D341Med (cell line): ENCODE data around the gene KPNA5.
"Not testable (repeated sequence)": the region's sequence is repeated elsewhere in the genome, so short reads cannot be mapped to it uniquely, and the experiment has no call there.

Source experiments
- DNase-seq: peaks from one replicate; pipeline ENCODE4 v3.0.0; 2012; ENCODE audit warnings: low spot score

The KPNA5 gene

DNA sequence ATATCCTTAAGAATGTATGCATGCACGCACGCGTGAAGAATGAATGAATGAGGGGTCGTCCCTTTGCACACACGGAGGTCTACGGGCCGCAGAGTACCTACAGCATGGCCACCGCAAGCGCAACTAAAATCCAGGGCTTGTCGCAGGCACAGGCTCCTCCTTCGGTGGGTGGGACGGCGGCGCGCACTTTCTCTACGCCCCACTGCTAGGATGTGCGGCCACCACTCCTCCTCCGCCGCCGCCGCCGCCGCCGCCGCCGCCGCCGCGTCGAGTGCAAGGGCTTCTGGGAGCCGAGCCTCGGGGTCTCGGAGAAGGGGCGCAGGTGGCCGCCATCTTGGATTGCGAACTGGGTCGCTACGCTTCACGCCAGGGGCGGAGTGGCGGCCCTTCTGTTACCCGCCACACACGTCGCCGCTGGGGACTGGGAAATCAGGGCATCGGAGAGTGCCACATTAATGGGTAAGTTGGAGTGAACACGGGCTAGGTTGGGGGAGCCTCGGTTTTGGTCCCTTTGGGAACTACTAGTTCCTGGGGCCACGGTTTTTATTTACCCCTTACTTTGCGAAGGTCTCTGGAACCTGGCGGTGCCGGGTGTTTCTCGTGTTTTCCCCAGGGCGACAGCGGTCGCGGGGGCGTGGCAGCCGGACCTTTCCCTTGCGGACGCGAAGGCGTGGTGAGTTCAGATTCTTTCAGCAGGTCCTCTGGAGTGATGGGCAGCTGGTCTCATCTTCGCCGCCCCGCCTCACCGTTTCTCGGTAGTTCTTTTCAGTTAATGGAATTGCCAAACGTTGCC lies at the start of gene KPNA5:
TSS of gene KPNA5 (plus strand) at position 332 of the 793 bp plus-strand sequence. CDS start at position 456, 124 bp downstream.
- peak; percentile 92 for DNase-seq

DNA sequence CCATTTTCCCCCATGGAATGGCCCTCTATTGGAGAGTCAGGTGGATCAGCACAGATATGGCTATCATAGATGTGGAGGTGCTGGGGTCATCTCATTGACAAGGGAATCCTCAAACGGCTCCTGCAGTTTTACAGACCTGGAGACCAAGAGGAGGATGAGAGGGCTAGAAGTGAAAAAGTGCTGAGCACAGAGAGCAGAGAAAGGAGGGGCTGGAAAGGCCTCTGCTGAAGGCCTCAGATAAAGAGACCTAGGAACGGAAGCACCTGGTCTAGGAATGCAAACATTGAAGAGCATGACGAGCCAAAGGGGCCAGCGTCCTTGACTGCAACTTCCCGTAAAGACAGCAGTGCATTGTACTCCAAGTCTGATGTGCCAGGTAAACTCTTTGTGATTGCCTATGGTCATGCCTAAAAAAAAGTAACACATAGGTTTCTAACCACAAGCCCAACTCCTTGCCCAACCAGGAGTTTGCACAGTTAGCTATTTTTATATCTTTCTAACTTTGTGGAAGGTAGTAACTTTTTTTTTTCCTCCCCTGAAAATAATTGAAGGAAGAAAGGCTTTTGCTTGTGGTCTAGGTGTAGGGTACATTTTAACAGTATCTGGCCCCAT lies 49.5 kb upstream of the KPNA5 start:
- no peak for DNase-seq

DNA sequence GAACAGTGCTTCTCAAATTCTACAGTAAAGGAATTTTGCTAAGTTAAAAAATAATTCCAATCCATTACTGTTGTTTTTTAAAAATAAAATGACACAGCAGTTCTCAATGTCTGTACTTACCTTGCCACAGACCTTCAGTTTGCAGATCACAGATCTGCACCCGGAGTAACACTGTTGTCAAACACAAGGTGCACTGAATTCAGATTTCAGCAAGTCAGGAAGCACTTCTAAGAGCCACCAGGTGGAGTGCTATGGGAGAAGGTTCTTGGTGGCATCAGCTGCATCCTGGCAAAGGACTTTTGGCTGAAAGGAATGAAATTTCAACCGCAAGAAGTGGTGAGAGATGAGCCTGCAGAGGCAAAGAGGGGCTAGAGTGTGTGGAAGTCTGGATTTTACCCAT lies 47.3 kb upstream of the KPNA5 start:
- peak; percentile 35 for DNase-seq

DNA sequence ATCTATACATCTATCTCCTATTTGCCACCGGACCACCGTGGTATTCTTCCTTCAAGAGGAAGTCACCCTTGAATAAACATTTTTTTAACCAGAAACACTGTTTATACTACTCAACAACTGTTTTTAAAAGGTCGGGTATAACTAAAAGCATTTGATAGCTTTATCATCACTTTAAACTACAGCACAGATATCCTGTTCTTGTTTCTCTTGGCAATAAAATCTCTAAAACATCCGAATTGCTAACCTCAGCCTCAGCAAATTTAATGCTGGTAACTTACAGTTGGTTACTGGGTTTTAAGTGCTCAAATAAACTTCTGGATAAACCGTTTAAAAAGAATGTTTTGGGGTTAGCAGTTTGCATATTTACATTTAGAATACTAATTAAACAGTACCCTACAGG lies 32.9 kb upstream of the KPNA5 start:
- DNase-seq, result no peak

DNA sequence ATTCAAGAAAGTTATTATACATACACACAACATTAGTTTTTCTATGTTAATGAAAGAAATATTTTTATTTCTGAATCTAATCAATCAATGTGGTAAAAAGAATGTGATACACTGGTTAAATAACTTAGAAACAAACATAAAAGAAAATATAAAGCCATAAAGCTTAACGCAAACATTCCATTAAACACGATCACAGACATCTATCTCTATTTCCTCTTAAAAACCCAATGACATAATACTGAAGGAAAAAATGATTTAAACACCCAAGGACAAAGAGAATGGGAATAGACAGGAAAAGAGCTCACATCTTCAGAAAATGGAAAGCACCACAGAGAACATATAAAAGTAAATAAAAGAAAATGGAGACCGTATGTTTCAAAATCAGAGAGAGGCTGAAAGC lies 31.9 kb upstream of the KPNA5 start:
- no peak for DNase-seq

DNA sequence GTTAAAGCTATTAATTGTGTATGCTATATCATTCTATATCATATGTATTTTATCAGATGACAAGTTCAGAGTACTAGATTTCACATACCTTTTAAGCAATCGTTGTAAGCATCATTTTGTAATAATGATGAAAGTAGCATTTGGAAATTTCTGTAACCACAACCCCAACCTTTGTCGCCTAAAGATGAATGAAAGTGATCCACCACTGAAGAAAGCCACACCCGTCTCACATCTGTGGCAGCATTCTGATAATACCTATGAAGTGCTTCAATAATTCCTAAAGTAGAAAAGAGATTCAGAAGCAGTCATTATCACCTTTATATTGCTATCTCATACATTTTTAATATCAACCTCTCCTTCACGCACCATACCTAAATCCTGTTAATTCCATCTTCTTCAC lies 29.1 kb upstream of the KPNA5 start:
- DNase-seq, result no peak

DNA sequence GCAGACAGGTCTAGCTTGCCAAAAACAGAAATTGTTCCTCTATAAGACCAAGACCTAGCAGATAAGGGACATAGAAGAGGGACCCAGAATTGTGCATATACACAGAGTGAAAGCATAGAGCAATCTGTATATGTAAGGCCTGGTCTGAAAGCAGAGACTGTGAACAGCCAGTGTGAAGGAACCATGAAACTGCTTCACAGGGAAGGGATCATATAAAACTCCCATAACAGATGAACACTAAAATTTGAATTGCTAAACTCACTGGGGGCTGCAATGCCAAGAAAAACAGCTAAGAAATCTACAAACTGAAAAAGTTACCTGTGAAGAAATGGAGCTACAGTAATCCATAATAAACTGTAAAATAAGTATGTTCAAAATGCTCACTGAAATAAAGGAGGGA lies 19.4 kb upstream of the KPNA5 start:
- no peak for DNase-seq

DNA sequence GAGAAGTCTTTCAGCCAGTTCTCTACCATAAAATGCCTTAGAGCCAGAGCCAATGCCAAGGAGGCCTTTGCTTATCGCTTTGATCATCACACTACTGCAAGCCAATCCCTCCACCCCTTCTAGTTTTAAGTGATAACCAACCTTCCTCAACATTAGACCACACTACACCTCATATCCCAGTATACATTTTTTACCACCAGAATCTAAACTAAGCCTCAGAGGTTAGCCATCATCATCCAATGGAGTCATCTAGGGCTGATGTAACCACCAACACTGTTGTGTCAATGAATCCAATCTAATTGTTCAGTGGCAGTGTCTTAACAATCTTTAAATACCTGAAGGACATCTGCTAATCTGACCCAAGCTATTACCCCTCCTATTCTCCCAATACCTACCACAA lies 18.8 kb upstream of the KPNA5 start:
- DNase-seq, result no peak

DNA sequence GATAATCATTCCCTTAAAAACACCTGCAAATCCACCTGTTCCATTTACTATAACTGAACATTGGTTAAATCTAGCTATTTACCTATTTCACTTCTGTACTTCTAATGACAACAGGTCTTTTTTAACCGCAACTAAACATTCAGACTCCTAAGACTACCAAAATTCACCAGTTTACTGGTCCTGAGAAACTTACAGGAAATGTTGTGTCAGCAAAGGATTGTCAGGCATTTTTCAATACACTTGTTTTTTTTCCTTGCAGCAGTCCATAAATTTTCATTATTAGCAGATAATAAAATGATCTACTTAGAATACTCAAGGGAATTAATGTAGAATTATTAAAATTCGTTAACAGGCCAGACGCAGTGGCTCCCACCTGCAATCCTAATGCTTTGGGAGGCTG lies 17.7 kb upstream of the KPNA5 start:
- no peak for DNase-seq

DNA sequence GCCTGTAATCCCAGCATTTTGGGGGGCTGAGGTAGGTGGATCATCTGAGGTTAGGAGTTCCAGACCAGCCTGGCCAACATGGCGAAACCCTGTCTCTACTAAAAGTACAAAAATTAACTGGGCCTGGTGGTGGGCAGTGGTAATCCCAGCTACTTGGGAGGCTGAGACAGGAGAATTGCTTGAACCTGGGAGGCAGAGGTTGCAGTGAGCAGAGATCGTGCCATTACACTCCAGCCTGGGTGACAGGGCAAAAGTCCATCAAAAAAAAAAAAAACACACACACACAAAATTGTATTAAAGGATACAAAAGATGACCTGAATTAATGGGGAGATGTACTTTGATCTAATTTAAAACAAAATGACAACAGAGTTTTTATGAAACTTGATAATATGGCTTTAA lies 16.8 kb upstream of the KPNA5 start:
- not testable (repeated sequence) for DNase-seq

DNA sequence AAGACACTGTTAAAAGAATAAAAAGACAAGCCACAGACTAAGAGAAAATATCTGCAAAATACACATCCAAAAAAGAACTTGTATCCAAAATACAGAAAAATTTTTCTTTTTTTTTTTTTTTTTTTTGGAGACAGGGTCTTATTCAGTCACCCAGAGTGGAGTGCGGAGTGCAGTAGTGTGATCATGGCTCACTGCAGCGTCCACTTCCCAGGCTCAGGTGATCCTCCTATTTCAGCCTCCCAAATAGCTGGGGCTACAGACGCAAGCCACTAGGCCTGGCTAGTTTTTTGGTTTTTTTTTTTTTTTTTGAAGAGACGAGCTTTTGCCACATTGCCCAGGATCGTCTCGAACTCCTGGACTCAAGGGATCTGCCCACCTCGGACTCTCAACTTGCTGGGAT lies 15.5 kb upstream of the KPNA5 start:
- DNase-seq, result no peak

DNA sequence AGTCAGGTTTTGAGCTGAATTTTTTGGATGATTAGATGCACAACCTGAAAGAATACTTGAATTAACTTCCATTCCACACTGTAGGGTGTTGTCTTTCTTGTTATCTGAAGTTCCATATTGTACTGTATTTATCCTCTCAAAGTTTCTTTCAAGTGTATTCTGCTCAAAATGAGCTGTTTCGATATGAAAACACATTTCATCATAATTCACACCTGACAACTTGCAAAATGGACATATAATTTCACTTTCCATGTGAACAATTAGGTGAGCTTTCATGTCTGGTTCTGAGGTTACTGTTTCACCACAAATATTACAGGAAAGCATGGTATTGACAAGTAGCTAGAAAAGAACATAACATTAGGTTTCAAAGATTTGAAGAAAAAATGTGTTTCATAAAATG lies 14.1 kb upstream of the KPNA5 start:
- DNase-seq, result no peak

DNA sequence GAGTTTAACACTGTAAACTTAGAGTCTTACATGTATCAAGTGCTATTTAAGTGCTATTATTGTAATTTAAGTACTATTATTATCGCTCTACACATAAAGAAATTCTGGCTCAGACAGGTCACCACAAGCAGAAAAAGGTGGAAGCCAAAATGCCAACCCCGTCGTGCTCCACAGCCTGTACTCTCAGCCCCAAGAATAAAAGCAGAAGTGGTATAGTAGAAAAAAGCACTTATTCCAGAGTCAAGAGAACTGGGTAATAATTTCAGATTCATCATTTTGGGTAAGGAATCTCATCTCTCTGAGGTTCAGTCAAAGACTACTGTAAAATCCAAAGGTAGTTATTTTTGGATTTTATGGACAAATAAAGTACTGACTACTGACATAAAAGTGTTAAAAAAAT lies 13.4 kb upstream of the KPNA5 start:
- no peak for DNase-seq

DNA sequence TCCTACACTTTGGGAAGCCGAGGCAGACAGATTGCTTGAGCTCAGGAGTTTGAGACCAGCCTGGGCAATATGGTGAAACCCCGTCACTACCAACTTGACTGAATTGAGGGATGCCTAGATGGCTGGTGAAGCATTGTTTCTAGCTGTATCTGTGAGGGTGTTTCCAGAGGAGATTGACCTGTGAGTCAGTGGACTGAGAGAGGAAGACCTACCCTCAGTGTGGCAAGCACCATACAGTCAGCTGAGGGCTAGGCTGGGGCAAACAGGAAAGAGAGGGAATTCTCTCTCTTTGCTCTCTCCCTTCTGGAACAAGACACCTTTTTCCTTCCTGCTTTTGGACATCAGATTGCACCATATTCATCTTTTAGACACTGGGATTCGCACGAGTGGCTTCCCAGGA lies 8.7 kb upstream of the KPNA5 start:
- no peak for DNase-seq

DNA sequence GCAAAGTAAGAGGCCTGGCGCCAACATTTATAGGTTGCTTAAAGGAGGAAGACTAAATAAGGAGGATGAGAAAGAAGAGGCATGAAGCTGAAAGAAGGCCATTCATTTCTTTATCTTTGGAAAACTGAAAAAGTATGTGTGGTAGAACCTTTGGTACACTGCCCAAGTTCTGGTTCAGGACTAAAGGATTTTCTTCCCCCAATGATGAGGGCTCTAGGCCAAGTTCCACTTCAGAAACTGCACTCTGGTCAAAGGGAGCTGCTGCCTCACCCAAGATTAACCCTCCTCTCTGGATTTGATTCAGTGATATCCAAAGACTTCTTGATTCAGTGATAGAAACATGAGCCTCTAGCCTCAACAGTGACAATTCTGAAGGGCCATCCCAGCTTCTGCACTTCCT lies 5.0 kb upstream of the KPNA5 start:
- DNase-seq, result no peak

DNA sequence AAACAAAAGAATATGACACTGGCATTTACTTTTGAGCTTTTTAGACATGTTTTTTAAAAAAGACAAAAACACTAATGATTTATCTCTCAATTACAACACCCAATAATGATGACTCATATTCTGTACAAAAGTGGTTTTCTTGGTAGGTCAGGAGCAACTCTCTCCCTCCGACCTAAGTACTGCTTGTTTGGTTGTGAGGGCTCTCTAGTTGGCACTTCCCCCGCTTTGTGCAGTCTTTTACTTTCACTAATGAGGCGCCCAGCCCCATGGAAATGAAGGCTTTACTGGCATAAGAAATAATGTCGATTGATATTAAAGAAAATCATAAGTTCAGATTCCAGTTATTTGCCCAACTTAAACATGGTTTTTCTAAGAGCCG lies 1.3 kb downstream of the KPNA5 start:
- DNase-seq, result peak; percentile 33

DNA sequence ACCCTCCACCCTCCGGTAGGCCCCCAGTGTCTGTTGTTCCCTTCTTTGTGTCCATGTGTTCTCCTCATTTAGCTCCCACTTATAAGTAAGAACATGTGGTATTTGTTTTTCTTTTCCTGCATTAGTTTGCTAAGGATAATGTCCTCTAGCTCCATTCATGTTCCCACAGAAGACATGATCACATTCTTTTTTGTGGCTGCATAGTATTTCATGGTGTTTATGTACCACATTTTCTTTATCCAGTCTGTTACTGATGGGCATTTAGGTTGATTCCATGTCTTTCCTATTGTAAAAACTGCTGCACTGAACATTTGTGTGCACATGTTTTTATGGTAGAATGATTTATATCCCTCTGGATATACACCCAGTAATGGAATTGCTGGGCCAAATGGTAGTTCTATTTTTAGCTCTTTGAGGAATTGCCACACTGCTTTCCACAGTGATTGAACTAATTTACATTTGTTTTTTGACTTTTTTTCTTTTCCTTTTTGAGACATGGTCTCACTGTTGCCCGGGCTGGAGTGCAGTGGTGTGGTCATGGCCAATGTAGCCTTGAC lies 4.5 kb downstream of the KPNA5 start:
- no peak for DNase-seq

DNA sequence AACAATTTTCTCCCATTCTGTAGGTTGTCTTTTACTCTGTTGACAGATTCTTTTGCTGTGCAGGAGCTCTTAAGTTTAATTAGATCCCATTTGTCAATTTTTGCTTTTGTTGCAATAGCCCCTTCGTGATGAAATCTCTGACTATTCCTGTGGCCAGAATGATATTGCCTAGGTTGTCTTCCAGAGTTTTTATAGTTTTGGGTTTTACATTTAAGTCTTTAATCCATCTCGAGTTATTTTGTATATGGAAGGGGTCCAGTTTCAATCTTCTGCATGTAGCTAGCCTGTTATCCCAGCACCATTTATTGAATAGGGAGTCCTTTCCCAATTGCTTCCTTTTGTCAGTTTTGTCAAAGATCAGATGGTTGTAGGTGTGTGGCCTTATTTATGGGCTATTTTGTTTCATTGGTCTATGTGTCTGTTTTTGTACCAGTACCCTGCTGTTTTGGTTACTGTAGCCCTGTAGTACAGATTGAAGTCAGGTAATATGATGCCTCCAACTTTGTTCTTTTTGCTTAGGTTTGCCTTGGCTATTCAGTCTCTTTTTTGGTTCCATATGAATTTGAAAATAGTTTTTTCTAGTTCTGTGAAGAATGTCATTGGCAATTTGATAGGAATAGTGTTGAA lies 5.6 kb downstream of the KPNA5 start:
- not testable (repeated sequence) for DNase-seq

DNA sequence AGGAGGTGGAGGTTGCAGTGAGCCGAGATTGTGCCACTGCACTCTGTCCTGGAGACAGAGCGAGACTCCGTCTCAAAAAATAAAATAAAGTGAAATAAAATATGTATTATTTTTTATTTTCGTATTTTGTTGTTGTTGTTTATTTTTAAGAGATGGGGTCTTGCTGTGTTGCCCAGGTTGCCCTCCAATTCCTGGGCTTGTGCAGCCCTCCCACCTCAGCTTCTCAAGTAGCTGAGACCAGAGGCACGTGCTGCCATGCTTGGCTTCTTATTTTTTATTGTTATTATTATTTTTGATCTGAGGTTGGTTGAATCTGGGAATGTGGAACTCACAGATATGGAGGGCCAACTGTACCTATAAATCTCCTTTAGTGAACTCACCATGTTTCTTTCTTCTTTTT lies 10.1 kb downstream of the KPNA5 start:
- no peak for DNase-seq

DNA sequence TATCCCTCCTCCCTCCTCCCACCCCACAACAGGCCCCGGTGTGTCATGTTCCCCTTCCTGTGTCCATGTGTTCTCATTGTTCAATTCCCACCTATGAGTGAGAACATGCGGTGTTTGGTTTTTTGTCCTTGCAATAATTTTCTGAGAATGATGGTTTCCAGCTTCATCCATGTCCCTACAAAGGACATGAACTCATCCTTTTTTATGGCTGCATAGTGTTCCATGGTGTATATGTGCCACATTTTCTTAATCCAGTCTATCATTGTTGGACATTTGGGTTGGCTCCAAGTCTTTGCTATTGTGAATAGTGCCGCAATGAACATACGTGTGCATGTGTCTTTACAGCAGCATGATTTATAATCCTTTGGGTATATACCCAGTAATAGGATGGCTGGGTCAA lies 11.9 kb downstream of the KPNA5 start:
- DNase-seq, result not testable (repeated sequence)

DNA sequence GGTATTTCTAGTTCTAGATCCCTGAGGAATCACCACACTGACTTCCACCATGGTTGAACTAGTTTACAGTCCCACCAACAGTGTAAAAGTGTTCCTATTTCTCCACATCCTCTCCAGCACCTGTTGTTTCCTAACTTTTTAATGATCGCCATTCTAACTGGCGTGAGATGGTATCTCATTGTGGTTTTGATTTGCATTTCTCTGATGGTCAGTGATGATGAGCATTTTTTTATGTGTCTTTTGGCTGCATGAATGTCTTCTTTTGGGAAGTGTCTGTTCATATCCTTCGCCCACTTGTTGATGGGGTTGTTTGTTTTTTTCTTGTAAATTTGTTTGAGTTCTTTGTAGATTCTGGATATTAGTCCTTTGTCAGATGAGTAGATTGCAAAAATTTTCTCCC lies 12.3 kb downstream of the KPNA5 start:
- not testable (repeated sequence) for DNase-seq

DNA sequence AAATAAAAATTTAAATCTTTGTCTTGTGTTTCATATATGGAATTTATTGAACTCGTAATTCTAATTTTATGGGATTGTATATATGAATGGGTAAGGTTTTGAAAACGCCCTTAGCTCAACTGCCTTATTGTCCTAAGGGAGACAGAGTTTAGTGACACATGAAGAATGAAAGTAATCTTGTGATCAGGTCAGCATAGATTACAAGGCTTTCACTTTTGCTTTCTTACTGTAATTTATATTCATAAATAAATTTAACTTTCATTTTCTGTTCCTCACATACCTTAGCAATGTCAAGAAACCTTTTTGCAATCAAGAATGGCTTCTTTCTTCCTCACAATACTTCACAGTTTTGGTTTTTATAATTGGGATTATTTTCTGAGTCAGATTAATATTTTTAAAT lies 14.4 kb downstream of the KPNA5 start:
- no peak for DNase-seq

DNA sequence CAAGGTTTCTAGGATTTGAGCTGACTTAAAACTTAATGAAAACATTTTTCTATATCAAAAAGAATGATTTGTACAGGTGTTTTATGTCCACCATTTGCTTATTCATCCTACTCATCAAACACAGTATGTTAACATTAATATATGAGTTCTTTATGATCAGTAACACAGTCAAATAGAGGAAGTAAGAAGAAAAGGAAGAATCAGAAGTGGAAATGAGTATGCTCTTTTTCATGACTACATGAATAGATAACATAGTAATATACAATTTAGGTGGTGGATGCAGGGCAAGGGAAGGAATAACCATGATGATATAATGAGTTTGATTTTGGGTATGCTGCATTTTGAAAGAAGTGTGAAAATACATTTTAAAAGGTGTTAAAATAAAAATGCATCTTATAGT lies 16.5 kb downstream of the KPNA5 start:
- DNase-seq, result no peak
